Measurements from ENCODE around the gene SH3BP5L.
A peak's percentile ranks its signal among the peaks of the same experiment; 100 is the strongest.
"Not testable (repeated sequence)": the region's sequence is repeated elsewhere in the genome, so short reads cannot be mapped to it uniquely, and the experiment has no call there.

SH3BP5L gene

DNA sequence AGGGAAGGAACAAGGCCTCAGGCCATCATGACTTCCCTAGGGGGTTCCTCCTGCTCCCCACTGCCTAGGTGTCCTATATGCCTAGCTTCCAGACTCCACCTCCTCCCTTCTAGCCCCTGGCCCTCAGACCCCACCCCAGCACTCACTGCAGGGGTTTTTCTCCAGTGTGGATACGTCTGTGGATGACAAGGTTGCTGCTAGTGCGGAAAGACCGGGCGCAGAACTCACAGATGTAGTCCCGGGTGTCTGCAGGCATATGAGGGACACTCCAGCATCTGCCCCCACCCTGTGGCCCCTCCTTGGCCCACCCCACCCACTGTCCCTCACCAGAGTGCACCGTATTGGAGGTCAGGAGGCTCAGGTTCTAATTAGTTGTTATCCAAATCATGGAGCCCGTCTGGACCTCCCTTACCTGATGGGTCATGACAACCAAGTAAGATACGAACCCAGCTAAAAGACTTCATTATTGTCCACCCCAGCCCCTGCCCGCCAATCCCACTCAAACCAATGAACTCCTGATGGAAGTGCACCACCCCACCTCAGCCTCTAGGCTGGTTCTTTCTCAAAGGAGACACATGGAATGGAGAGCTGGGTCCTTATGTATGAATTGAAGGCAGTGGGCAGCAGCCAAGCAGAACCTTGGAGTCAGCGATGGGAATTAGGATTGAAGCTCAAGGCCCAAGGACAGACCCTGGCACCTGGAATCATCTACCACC is 25.0 kb upstream of the SH3BP5L start:
- DNase-seq: no peak

DNA sequence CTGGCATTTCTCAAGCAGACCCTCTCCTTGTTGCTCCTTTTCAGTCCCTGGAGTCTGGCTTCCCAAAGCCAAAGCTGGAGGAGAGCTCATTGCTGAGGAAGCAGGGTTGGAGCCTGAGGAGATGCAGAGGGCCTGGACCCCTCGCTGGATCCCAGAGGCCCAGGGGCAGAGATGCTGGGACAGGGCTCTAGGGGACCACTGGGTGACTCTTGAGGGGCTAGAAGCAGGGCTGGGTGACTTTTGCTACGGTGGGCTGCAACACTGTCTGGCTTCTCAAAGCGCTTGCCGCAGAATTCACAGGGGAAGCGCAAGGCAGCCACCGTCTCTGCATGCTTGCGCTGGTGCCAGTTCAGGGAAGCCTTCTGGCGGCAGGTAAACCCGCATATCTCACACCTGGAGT is 24.4 kb upstream of the SH3BP5L start:
- DNase-seq: no peak

DNA sequence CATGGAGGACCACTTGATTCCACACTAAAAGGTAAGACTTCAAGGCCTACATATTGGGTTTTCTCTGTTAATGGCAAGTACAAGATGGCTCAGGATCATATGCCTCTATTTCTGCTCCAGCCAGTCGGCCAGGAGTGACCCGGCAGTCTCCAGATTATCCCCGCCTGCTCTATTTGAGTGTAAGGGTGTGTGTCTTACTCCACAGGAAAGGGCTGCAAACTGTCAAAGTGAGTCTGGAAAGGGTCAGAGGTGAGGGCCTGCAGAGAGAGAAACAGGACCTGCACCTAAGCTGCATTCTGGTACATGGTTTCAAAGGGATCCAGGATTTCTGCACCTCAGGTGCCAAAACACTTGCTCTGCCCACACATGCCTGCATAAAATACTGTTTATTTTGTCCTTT is 23.9 kb upstream of the SH3BP5L start:
- no peak for DNase-seq

DNA sequence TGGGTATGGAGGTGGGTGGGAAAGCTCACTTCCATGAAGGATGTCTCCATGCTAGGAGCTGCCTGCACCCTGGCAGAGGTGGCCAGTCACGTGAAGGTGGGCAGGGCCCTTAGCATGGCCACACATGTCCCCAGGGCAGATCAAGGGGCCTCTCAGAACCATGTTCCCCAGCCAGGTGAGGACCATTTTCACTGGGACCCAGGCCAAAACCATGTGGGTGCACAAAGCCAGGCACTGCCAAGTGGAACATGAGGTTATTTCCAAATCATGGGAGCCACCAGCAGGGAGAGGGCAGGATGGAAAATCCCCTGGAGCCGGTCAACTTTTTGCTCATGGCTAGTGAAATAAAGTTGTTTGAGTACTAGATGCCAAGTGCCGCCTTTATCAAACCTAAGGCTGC is 23.4 kb upstream of the SH3BP5L start:
- no peak for DNase-seq

DNA sequence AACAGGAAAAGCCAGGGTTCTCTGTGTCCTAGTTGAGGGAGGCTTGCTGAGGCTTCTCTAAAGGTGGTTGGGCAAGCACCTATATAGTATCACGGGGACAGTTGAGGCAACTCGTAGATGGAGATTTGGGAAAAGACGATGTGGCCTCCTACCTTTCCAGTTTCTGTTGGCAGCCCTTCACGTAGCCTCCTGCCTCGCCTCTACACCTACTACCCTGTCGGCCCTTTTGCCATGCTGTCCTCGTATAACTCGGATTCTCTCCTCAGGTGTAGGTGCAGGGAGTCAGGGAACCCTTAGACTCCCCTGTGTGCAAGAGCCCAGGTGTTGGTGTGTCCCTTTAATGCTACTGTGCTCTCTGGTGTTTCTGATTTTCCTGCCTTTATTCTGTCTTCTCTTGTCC is 22.9 kb upstream of the SH3BP5L start:
- DNase-seq: no peak

DNA sequence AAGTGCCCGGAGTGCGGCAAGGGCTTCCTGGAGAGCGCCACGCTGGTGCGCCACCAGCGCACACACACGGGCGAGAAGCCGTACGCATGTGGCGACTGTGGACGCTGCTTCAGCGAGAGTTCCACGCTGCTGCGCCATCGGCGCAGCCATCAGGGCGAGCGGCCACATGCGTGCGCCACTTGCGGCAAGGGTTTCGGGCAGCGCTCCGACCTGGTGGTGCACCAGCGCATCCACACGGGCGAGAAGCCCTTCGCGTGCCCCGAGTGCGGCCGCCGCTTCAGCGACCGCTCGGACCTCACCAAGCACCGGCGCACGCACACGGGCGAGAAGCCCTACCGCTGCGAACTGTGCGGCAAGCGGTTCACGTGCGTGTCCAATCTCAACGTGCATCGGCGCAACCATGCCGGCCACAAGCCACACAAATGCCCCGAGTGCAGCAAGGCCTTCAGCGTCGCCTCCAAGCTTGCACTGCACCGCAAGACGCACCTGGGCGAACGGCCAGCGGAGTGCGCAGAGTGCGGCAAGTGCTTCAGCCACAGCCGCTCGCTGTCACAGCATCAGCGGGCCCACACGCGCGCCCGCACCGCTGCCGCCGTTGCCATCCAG is 22.3 kb upstream of the SH3BP5L start:
- DNase-seq: no peak

DNA sequence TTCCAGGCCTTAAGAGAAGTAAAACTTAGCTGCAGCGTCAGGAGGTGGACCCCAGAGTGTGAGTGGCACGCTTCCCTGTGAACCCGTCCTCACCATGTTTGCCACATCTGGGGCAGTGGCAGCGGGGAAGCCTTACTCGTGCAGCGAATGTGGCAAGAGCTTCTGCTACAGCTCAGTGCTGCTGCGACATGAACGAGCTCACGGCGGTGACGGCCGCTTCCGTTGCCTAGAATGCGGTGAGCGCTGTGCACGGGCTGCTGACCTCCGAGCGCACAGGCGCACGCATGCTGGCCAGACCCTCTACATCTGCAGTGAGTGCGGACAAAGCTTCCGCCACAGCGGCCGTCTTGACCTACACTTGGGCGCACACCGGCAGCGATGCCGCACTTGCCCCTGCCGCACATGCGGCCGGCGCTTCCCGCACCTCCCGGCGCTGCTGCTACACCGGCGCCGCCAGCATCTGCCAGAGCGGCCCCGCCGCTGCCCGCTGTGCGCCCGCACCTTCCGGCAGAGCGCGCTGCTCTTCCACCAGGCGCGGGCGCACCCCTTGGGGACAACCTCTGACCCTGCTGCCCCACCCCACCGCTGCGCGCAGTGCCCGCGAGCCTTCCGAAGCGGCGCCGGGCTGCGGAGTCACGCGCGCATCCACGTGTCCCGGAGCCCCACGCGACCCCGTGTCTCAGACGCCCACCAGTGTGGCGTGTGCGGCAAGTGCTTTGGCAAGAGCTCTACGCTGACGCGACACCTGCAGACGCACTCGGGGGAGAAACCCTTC is 21.7 kb upstream of the SH3BP5L start:
- DNase-seq: no peak

DNA sequence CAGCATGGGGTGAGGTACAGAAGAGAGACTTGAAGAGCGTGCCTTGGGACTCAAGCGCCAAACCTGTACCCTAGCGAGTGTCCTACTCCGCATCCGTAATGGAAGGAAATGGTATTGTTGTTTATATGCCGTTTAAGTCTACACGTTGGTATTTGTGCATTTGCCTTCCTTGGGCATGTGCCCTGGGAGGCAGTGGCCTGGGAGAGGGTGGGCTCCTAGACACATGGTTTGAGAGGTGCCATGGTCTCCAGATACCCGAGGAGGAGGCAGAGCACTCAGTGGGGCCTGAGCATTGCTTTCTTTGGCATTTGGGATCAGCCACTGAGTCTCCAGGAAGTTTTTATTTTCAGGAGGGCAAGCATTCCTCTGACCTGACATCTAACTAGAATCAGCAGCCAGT is 18.8 kb upstream of the SH3BP5L start:
- no peak for DNase-seq

DNA sequence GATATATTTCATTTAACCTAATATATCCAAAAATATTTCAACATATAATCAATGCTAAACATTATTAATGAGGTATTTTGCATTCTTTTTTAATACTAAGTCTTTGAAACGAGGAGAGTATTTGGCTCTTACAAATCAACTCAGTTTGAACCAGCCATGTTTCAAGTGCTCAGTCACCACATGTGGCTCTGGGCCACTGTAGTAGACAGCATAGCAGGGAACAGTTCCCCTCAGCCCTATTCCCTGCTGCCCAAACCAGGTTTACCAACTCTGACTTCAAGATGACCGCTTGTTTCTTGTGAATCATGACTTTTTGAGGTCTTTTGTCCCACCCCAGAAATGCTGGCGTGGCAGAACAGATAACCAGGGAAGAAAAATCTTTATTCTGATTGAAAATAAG is 18.0 kb upstream of the SH3BP5L start:
- no peak for DNase-seq

DNA sequence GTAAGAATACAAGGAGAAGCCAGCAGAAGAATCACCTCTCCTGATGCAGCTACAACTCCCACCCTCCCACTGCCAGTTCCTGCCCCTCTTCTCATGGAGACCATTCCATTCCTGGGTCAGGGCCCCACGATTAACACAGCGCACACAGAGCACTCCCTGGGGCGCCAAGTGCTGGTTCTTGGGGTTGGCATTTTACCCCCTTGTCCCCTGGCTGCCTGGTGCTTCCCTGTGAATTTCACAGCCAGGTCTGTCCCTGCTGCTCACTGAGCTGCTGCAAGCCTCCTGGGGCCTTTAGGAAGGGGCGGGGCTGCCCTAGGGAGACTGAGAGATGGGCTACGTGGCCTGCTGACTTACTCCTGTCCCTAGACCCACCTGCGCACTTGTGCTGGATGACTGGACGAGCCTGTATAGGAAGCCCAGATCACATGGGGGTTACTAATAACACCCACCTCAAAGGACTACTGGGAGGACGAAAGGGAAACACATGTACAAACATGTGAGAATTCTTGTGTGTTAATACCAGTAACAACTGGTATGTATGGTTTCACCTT is 17.1 kb upstream of the SH3BP5L start:
- DNase-seq: no peak

DNA sequence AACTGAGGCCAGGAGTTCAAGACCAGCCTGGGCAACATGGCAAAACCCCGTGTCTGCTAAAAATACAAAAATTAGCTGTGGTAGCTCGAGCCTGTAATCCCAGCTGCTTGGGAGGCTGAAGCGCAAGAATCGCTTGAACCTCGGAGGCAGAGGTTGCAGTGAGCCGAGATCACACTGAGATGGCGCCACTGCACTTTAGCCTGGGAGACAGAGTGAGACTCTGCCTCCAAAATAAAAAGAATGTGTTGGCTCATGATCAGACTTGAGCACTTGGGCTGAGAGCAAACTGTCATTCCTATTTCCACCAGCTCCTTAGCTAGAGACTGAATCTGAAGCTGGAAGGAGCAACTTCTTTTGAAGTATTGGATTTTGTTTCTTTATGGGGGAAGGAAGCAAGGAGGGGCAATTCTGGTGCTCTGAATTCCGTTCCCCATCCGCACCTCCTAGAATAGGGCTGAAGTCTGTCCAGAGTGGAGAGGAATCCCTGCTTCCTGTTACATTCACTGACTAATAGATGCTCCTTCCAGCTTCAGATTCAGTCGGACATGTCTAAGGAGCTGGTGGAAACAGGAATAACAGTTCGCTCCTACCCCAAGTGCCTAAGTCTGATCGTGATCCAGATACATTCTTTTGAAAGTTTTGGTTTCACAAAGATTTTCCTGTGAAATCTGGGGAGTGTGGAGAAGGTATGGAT is 16.1 kb upstream of the SH3BP5L start:
- no peak for DNase-seq

DNA sequence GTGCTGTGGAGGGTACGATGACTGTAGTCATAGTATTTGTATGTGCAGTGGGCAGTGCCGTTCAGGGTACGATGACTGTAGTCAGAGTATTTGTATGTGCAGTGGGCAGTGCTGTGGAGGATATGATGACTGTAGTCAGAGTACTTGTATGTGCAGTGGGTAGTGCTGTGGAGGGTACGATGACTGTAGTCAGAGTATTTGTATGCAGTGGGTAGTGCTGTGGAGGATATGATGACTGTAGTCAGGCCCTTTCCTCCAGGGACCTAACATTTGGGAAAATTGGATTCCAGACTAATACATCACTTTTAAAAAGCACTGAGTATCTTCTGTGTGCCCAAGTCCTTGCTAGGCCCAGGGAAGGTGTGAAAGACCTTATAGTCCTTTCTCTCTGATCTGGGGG is 15.2 kb upstream of the SH3BP5L start:
- DNase-seq: no peak

DNA sequence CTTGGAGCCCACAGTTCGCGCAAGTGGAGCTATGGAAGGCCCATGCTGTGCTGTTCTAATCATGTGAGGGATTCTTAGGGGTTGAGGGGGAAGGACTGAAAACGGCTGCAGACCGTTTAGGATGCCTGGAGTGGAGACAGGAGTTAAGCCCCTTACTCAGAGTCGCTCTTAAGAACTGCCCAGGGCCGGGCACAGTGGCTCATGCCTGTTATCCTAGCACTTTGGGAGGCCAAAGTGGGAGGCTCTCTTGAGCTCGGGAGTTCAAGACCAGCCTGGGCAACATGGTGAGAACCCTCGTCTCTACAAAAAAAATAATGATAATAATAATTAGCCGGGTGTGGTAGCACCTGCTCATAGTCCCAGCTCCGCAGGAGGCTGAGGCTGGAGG is 13.4 kb upstream of the SH3BP5L start:
- DNase-seq: no peak

DNA sequence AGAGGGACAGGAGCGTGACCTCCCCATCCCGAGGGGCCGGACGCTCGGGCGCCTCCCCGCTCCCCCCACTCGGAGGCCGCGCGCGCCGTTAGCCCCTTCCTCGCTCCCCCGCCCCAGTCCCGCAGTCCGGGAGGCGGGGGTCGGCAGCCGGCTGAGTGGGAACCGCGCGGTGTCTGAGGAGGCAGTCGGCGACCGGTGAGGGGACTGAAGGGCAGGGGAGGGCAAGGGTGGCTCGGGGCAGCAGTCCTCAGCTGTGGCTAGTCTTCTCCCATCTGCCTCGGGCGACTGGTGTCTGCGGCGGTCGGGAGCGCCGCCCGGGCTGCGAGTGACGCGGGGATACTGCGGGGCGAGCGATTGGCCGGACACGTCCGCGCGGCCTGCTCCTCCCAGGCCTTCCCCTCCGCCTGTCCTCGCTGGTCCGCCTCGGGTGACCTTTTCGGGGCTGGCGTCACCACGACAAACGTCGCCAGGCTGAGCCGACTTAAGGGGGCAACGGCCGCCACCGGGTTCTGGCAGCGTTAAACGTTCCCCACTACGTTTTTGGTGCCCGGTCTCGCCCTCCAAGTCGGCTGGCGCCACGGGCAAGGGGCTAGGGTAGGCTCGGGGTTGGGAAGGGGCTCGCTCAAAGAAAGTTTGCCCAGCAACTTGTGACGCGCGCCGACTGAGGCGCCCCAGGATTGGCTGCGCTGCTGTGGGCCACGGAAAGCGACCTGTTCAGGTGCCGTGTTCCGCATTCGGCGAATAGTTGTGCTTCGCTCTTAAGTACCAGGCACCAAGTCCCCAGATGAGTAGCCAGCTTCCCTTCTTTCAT is 12.8 kb upstream of the SH3BP5L start:
- DNase-seq: peak; percentile 47

DNA sequence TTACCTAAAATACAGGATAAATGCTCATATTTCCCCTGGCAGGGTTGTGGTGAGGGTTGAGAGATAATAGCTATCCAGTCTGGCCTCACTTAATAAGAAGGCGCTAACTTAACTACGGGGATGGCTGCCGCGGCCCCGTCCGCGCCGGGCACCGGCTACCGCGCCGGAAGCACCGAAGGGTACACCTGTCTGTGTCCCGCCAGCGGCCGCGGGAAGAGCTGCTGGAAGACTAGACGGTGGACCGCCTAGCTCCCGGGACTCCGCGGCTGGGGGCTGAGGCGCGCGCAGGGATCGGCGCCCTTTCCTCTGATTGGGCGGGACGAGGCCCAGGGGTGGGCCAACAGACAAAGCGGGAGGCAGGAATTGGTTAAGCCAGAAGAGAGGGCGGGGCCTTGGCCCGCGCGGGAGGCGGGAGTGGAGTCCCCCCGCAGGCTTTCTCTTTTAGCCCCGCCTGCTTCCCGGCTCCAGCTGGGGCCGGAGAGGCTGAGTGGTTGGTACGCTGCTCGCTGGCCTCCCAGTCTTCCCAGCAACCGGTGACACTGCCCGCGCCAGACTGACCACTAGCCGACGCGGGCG is 12.2 kb upstream of the SH3BP5L start, which contains the start of gene ZNF672:
Gene ZNF672 (plus strand): TSS at position 444 of the 576 bp plus-strand sequence. CDS start 9,051 bp downstream, outside the sequence.
- DNase-seq: peak; percentile 89

DNA sequence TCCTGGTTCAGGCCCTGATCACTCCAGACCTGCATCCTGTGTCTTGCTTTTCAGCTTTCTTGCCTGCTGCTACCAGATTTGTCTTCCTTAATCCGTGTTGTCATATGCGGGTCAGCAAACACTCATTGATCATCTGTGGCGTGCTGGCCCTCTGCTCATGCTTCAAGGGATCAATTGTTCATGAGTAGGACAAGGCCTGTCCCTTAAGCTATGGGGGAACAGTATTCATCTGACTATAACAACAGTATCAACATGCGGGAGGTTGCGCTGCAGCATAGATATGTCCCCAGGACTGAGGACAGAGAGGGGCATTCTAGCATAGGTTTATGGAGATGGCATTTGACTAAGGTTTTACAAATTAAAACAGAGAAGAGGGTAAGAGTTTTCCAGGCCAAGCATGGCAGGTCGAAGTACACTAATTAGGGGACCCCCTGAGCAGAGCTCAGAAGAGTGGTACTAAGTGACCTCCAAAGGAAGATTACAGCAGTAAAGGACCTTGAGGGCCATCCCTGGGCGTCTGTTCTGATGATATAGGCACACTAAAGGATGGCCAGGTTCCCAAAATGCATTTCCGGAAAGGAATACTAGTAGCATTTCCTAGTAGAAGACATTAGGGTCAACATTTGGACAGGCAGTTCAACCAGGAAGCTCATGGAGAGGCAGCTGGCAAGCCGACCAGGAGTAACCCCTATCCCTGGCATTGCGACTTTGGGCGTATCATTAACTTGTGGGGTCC is 11.5 kb upstream of the SH3BP5L start:
- DNase-seq: no peak

DNA sequence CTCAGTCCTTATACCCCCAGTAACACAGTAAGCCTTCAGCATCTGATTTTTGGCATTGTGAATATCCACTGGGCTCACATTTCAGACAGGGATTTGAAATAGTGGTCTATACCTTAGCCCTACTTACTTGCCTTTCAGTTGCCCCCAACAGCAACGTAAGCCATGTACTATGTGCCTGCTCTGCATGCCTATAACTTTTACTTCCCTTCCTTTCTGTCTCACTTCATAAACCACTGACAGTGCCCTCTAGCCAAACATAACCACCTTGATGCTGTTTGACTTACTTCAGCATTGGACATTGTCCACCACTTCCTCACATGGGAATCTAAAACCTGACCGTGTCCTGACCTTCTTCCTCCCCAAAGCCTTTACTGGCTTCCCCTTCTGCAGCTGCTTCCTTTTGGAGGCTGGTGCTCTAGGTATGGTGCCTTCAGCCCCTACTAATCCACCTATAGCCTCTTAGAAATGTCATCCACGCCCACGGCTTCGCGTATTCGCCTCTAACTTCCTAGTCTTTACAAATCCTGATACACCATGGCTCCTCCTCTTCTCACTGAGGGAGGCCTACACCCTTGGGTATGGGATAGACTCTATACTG is 8.7 kb upstream of the SH3BP5L start:
- no peak for DNase-seq

DNA sequence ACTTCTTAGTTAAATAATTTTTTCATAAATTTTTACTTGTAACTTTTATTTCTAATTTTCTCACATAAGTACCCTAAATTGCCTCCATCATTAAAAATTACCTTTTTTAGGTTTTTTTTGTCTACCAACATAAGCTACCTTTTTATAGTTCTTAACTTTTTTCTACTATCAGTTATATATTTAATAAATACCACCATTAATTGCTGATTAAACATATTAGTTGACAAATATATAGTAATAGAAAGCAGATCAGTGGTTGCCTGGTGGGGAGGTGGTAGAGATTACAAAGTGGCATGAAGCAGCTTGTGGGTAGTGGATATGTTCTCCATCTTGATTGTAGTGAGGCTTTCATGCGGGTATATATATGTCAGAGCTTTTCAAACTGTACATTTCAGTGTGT is 6.1 kb upstream of the SH3BP5L start:
- DNase-seq: no peak

DNA sequence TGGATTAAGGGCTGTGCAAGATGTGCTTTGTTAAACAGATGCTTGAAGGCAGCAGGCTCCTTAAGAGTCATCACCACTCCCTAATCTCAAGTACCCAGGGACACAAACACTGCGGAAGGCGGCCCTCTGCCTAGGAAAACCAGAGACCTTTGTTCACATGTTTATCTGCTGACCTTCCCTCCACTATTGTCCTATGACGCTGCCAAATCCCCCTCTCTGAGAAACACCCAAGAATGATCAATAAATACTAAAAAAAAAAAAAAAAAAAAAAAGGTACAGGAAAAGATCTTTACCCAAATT is 5.0 kb upstream of the SH3BP5L start:
- not testable (repeated sequence) for DNase-seq

DNA sequence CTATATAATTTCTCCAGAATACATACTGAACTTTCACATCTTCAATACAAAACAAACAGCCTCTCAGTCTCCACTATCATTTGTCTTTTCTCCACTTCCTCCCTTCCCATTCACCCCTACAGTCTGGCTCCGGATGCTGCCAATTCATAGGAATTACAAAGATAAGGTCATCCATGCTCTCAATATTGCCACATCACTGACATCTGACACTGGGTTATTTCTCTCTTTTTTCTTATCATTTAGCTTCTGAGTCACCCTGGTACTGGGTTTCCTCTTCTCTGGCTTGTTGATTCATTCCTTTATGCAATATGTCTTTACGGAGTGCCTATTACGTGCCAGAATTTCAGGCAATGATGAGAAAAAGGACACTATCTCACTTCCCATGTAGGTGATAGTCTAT is 3.1 kb upstream of the SH3BP5L start:
- DNase-seq: no peak

DNA sequence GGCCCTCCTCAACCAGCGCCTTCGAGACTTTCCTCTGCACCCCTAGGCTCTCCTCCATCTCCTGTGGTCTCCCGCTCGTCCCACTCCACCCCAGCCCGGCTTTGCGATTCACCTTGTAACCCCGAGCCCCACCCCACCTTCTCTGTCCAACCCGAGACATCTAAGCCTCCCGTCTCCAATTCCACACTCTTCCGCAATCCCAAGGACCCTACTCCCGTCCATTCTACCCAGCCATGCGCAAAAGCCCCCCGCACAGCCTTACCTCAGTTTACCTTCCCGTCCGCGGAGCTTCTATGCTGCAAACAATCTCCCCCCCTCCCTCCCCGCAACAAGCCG is 174 bp downstream of the SH3BP5L start:
- DNase-seq: no peak

Data from NCI-H510A treated with DMSO at 0.1 percent for 48 hours (cell line).